Stimulated activated CD4-positive, alpha-beta T cell treated with anti-CD3 and anti-CD28 coated beads, Interleukin-4, amount 100 ng/mL, for 1 hour (primary cell): Measurements from ENCODE around the gene TRPV3.
"Not testable (repeated sequence)": the region's sequence is repeated elsewhere in the genome, so short reads cannot be mapped to it uniquely, and the experiment has no call there.

ENCODE experiments used
- DNase-seq: peaks from one replicate; pipeline ENCODE4 v3.0.0-alpha.2; 2020

TRPV3 gene

DNA sequence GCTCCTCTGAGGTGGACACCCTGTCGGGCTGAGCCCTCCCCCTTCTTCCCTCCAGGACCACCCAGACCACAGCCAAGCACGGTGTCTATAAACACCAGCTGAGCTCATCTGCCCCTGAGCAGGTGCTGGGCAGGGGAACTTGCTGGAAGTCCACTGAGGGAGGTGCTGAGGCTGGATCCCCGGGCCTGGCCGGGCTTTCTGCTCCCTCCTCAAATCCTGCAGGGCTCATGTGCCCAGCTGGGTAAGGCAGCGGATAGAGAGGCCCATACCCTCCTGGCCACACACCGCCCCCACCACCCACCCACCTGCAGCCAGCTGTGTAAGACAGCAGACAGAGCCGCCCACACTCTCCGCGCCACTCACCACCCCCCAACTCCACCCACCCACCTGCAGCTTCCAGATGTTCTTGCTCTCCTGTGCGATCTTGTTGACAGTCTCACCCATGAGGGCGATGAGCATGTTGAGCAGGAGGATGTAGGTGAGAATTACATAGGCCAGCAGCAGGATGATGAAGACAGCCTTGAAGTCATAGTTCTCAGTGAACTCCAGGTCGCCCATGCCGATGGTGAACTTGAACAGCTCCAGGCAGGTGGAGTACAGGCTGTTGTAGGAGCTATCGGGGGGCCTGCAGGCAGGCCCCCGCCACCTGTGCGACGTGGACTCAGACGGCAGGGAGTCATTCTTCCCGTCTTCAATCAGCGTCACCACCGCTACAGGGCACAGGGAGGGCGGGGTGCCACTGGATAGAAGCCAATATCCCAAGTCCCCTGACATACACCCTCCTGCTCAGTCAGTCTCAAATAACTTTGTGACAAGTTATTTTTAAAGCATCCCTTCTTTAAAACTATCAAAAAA lies 15.9 kb upstream of the TRPV3 start:
- no peak for DNase-seq

DNA sequence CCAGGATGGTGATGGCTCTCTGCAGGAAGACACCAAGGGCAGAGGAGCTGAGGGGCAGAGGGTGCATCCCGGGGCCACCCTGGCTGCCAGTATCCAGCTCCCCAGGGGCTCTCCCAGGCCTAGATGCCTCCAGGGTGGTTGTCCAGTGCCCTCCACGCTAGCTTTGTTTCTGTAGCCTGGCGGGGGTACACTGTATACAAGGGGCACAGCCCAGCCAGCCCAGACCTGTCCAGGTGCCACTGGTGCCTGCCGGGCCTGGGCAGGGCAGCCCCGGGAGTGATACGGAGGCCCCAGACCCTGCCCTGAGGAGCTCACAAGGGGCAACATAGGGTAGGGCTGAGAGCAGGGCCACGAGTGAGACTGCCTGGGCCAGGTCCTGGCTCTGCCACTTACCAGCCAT lies 14.6 kb upstream of the TRPV3 start:
- DNase-seq, result no peak

DNA sequence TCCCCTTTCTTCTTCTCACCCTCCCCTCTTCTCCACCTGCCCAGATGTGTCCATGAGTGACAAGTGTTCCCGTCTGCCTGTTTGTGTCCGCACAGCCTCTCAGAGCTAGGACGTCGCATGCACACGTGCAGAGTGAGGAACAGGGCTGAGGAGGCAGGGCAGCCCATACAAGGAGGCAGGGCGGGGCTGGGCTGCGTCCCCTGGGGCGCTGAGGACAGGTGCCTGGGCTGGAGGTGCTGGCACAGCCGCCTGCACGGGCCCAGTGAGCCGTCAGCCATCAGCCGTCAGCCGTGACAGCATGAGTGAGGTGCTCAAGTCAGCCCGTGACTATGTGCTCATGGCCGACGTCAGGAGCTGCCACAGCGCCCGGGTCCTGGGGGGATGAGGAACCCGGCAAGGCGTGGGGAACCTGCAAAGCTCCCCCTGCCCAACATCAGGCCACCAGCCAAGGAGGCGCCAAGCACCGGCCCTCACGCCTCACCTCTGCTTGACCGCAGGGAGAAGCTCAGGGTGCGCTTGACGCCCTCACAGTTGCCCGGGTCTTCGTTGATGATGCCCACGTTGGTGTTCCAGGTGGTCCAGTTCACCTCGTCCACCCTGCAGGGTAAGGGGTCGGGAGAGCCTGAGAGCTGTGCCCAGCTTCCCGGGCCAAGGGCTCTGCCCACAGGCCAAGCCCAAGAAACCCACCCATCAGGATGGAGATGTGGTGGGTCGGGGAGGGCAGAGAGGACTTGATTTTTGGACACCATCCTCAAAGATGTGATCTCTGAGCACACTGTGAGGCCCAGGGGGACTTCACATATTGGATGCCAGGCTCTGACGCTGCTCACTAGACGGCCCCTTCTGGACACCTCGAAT lies 13.7 kb upstream of the TRPV3 start:
- no peak for DNase-seq

DNA sequence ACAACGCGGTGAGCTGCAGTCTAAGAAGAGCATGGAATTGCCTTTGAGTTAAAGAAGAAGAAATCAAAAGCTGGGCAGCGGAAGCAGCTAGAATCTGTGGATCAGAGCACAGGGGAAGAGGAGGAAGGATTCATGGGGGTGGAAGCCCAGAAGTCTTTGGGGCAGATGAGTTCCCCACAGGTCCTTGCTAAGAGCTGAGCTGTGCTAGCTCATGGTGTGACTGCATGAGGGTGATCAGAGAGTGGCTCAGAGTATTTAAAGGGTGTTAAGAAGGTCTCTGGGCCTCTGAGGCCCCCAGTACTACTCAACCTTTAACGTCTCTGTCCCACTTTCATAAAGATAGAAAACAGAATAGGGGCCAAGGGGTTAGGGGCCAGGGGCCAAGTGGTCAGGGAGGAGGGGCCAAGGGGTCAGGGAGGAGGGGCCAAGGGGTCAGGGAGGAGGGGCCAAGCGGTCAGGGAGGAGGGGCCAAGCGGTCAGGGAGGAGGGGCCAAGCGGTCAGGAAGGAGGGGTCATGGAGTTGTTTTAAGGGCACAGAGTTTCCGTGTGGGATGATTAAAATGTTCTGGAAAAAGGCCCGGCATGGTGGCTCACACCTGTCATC lies 12.0 kb upstream of the TRPV3 start:
- DNase-seq, result no peak

DNA sequence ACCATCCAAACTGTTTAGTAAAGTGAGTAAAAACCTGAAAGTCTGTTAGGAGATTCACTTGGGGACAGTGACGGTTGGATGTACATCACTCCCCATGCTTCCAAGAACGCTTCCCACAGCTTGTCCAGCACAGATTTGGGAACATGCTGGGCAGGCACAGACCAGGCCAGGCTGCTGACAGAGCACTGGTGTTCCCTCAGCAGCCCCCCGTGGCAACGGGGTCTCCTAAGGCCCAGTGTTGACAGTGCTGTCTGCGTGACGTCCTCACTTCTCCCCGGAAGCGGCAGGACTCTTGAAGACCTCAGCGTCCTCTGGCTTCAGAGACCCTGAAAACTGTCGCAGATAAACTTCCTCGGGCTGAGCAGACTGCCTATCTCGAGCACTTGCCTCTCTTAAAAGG lies 8.9 kb upstream of the TRPV3 start:
- no peak for DNase-seq

DNA sequence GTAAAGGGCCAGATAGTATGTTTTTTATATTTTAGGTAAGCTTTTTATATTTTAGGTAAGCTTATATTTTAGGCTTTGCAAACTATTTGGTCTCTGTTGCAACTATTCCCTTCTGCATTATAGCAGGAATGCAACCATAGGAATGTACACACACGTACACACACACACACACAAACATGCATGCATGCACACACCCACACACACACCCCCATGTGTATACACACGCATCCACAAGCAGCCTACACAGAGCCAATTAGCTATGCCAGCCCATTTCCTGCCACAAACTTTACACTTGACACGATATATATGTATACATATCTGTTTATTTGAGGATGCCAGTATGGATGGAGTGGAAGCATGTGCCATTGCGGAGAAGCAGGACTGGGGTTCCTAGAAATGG lies 7.5 kb upstream of the TRPV3 start:
- no peak for DNase-seq

DNA sequence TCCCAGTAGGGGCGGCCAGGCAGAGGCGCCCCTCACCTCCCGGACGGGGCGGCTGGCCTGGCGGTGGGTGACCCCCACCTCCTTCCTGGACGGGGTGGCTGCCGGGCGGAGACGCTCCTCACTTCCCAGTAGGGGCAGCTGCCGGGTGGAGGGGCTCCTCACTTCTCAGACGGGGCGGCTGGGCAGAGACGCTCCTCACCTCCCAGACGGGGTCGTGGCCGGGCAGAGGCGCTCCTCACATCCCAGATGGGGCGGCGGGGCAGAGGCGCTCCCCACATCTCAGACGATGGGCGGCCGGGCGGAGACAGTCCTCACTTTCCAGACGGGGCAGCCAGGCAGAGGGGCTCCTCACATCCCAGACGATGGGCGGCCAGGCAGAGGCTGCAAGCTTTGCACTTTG lies 6.6 kb upstream of the TRPV3 start:
- not testable (repeated sequence) for DNase-seq

DNA sequence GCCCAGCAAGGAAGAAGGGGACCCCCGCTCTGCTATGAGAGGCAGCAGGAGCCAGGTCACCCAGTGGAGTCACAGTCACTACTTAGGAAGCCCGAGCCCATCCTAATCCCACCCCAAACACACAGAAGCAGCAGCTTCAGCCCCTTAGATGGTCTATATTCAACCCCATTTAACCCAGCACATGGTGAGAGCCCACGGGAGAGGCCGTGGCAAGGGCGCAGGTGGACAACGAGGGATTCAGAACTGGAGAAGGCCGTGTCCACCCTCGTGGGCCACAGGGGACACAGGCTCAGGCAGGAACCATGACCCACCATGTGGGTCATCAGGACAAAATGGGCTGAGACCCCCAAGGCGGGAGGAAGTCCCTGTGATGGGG lies 1.6 kb upstream of the TRPV3 start:
- no peak for DNase-seq

DNA sequence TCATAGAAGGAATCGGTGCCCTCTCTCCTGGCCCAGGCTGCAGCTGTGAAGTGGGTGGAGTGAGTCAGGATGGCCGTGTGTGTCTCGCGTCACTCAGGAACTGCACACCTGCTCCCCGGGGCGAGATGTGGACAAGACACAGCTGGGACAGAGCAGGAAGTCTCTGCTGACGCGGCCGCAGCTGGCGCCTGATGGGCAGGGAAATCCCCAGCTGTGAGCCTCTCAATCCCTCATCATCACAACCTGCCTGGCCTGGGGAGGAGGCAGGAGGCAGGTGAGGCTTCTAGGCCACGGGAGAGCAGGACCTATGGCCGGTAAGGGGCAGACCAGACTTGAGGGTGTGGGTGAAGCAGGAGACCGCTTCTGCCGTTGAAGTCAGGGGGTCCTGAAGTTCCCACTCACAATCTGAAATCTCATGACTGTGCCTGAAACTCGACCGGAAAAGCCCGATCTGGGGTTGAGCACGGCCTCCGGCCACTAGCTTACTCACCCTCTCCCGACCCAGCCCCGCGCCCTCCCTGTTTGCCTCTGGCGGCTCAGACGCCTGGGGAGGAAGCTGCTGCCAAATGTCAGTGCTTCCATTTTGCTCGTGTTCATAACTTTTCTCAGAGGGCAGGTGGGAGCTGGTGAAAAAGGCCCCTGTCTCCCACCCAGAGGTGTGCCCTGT lies 1.1 kb upstream of the TRPV3 start:
- DNase-seq, result peak; percentile 39

DNA sequence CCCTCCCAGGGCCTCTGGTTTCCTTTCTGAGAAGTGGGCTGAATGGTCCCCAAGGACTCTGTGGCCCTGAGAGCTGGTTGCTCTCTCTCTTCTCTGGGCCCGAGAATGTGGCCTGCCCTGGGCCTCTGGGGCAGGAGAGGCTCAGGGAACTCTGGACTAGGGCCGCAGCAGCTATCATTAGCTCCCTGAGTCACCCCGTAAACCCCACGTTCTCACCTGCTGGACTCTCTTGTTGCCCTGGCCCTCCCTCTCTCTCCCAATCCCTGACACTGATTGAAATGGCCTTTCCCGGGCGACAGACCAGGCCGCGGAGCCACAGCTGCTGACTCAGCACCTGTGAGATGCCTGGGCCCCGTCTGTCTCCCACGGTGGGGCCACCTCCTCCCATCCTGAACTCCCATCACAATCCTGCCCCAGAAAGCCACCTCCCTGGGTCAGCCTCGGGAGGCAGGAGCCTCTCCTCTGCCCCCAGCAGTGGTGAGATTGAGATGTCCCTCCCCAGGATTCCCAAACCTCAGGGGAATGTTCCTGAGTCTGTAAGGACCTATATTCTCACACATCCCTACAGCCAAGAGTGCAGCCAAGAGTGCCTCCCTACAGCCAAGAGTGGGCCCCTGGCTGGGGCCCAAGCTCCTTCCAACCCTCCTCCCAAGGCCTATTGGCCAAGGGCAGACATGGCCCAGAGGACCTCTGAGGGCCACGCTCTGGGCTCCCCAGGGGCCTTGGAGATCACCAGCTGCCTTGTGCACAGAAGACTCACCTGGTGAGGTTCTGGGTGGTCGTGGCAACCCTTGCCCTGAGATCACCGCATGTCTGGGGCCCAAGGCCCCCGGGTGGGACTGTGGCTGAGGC lies 470 bp downstream of the TRPV3 start:
- no peak for DNase-seq

DNA sequence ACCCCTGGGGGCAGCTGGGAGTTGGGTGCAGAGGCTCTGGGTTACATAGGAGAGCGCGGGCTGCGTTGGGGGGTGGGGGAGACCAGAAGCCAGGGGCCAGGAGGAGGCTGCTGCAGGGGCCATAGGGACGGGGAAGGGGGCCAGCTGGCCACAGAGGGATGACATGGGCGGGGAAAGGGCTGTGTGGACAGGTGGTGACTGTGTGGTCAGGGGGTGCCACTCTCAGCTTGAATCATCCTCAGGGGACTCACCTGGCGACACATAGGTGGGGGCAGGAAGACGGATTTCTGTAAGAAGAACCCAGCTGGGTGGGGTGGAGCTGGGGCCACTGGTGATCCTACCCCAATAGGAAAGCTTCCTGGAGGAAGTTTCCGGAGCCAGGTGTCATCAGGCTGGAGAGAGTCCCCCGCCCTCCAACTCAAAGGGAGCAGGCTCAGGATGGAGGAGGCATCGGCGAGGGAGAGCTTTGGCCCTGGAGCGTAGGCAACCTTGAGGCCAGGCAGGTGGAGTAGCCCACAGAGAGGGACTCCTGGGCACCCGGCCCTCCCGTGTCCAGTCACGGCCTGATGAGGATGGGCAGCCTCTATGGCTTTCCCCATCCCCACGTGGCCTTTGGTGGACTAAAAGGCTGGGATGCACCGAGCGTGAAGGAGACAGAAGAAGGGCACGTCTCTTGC lies 1.2 kb downstream of the TRPV3 start:
- DNase-seq, result no peak

DNA sequence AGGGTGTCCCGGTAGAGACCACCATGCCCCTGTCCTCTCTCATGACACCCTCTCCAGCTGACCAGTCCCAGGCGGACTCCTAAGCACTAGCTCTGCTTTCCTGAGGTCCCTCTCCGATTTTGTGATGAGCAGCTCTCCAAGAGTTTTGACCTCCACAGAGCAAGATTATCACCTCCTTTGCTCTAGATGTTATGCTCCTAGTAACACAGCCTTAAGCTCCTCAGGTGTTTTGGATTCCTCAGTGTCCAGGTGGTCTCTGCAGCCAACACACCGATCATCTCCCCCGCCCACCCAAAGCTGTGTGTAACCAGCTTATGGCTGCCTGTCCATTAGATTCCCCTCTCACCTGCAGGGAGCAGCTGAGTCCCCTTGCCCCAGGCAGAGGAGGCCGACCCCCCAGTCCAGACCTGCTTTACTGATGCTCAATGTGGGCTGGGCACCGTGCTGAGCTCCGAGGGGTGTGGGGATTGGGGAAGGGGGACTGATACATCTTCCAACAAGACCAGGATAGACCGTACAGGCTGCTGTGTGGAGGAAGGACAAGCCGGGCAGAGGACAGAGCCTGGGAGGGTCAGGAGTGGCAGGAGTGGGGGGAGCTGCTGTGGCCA lies 2.3 kb downstream of the TRPV3 start:
- DNase-seq, result no peak

DNA sequence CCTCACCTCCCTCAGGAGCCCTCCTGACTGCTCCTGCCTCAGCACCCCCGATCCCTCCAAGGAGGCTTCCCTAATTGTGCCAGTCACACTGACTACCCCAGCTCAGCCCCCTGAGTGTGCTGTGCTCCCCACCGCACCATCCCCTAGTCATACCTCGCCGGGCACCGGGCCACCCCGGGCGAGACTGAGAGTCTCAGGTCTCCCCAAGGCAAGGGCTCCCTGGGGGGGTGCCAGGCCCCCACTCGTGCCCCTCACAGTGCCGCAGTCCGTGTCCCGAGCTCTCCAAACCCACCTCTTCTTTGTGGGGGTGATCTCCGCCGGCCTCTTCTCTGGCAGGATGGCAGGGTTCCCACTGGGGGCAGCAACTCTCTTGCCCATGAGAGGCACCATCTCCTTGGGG lies 3.2 kb downstream of the TRPV3 start:
- no peak for DNase-seq

DNA sequence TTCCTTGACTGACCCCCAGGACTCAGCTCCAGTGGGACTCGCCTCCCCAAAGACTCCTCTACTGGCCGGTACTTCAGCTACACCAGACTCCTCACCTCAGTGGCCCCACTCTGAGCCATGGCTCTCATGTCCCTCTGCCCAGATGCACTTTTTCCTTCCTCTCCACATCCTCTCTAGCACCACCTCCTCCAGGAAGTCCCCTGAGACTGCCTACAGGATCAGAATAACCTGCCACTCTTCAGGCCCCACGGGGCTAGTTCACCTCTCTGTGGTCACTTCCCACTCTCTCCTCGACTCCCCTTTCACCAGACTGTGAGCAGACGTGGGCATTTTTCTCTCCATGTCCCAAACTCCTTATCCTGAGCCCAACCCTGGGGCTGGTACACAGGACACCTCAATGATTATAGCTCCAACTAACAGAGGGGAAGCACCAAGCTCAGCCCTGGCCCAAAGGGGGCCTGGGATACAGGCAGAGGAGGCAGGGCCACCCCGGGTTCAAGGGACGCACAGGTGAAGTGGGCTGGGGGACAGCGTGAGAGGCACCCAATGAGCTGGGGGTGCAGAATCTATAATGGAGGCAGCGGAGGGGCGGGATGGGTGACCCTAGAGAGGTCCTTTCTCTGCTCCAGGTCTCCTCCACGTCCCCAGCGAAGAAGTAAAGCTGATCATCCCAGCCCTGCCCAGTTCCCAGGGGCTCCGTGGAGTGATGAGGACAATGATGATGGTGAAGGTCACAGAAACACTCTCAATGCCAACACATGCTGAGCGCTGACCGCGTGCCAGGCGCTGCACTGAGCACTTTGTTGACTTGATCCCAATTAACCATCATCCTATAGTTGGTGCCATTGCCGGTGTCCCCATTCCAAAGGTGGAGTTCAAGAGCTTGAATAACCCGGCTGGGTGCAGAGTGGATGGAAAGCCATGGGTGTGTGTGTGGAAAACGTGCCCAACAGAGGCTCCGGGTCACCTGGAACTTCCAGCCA lies 3.9 kb downstream of the TRPV3 start:
- DNase-seq, result no peak

DNA sequence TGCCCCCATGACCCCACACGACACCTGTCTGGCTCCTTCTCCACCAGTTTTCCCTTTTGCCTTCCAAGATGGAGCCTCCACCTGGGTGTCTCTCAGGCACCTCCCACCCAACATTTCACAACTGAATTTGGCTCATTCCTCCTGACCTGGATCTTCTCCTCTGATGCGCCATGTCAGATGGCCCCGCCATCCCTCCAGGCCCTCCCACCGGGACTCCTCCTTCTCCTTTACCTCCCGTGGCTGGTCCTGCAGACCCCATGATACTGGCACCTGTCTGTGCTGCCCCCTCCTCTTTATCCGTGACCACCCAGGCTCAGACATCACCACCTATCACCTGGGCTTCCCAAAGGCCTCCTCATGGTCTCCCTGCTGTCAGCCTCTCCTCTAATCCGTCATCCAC lies 4.7 kb downstream of the TRPV3 start:
- DNase-seq, result no peak

DNA sequence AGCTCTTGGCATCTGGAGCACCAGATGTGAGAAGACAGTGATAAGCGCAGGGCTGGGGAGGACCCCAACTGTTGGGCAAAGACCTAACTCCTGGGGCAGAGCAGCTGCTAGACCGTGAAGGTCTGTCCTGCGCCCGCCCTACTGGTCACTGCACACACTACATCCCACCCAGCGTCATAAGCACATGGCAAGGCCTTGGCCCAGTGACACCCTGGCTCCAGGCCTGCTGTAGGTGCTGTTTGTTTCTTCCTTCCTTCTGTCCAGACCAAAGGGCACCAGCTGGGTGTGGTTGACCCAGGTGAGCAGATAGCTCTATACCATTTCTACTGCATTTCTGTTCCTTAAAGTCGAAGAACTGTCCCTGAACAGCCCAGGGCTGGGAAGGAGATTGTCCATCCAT lies 6.4 kb downstream of the TRPV3 start:
- DNase-seq, result no peak

DNA sequence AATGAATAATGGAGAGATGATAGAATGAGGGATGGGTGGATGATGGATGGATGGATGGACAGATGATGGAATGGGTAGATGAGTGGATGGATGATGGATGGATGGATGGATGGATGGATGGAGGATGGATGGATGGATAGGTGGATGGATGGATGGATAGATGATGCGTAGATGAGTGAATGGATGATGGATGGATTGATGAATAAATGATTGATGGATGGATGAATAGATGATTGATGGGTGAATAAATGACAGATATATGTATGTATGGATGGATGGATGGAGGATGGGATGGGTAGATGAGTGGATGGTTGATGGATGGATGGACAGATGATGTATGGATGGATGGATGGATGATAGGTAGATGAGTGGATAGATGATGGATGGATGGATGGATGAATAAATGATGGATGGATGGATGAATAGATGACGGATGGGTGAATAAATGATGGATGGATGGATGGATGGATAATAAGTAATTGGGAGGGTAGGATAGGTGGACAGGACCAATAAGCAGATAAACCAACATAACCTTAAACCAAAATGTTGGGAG lies 7.9 kb downstream of the TRPV3 start:
- DNase-seq, result no peak

DNA sequence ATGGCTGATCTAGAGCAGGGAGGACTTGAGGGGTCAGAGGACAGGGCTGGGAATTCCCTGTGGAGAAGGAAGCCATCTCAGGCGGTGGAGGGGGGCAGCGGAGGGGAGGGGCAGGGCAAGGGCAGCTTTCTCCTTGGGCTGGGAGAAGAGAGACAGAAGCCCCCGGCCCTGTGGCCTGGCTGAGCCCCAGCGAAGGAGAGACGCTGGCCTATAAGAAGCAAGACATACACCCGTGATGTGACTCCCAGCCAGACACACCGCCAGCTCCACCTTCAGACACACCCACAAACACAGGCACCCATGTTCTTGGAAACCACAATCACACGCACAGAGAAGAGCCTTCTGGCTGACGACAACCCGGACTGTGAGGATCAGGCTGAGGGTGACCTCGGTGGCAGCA lies 10.0 kb downstream of the TRPV3 start:
- no peak for DNase-seq

DNA sequence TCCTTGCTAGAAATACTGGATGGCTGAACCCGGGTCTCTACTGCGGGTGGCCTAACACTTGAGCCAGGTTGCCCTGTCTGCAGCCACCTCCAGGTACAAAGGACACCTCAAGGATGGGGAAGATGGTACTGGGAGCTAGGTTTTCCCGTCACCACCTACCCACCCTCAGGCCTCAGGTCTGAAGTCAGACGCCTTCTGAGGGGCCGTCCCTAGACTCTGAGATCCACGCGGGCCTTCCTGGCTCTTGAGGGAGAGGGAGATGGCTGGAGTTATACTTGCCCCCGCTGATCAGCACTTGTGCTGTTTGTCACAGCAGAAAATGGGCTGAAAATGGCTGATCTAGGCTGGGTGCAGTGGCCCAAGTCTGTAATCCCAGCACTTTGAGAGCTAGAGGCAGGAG lies 10.6 kb downstream of the TRPV3 start:
- no peak for DNase-seq

DNA sequence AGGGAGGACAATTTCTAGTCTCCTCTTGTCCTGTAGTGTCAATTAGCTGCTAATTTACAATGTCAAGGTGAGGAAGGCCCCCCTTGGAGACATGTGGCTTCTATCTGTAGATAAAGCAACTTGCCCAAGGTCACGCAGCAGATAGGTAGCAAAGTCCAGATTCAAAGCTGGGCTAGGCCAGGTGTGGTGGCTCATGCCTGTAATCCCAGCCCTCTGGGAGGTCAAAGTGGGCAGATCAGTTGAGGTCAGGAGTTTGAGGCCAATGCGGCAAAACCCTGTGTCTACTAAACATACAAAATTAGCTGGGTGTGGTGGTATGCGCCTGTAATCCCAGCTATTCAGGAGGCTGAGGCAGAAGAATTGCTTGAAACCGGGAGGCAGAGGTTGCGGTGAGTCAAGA lies 11.1 kb downstream of the TRPV3 start:
- no peak for DNase-seq
